IPS-18c (cell line): Measurements from ENCODE around the gene USP14.

Source experiments
- H3K4me3 ChIP-seq: 2 replicates; pipeline ENCODE4 v1.7.0; 2013; ENCODE audit warnings: low read depth, mild to moderate bottlenecking, low read length, moderate library complexity; ENCODE audit not compliant: insufficient read depth
- H3K9me3 ChIP-seq: one replicate; pipeline ENCODE4 v1.6.1; 2013; ENCODE audit warnings: mild to moderate bottlenecking, low read length, moderate library complexity; ENCODE audit not compliant: control insufficient read depth, insufficient read depth

Gene USP14

GRCh38 chr18:260547-260946 is 102.2 kb downstream of the USP14 start:
- no peak overlapping the region for H3K4me3 ChIP-seq
- H3K9me3 ChIP-seq: no peaks in the 10 kb centered on the region

- Histone ChIP-seq H3K9me3 (no peaks in the 10 kb centered on the region), H3K4me3 (no peak overlapping the region)
Measured at GRCh38 chr18:261398-262073, 103.2 kb downstream of the USP14 start.
